ENCODE results near the gene FAM124B. TPM values are rescaled to one million over a fixed set of nuclear protein-coding genes. Genes with fewer than 3 reads are reported as not detected.

The FAM124B gene
- total RNA-seq, 3 donors from 2014 or later: 0.43 to 1.4 (median 0.55) TPM

GRCh38 chr2:224442071-224442967, 40.4 kb upstream of the FAM124B start:
- H3K4me1 ChIP-seq (ENCODE audit: low read depth): no peaks in the 10 kb centered on the region
- H3K4me3 ChIP-seq: no peak overlapping the region
- intact Hi-C loops (cut with DNase I, micrococcal nuclease): no loop called here
- TF ChIP-seq, protein P1, sequence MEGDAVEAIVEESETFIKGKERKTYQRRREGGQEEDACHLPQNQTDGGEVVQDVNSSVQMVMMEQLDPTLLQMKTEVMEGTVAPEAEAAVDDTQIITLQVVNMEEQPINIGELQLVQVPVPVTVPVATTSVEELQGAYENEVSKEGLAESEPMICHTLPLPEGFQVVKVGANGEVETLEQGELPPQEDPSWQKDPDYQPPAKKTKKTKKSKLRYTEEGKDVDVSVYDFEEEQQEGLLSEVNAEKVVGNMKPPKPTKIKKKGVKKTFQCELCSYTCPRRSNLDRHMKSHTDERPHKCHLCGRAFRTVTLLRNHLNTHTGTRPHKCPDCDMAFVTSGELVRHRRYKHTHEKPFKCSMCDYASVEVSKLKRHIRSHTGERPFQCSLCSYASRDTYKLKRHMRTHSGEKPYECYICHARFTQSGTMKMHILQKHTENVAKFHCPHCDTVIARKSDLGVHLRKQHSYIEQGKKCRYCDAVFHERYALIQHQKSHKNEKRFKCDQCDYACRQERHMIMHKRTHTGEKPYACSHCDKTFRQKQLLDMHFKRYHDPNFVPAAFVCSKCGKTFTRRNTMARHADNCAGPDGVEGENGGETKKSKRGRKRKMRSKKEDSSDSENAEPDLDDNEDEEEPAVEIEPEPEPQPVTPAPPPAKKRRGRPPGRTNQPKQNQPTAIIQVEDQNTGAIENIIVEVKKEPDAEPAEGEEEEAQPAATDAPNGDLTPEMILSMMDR (IDR thresholded peaks at IDR 0.05): no peak
- DNase-seq (peak in 2 of 3 donors; percentile 25 to 46), ATAC-seq (peak; percentile 82)
- H3K9me3 ChIP-seq: no peaks in the 10 kb centered on the region
- H3K36me3 ChIP-seq (ENCODE audit: low read depth): no peaks in the 10 kb centered on the region

GRCh38 chr2:224440988-224441387, 39.1 kb upstream of the FAM124B start:
- TF ChIP-seq, protein P1 (IDR thresholded peaks at IDR 0.05): no peak
- no peaks in the 10 kb centered on the region for H3K9me3 ChIP-seq
- no peak for DNase-seq
- H3K4me3 ChIP-seq: no peak overlapping the region
- no peak for ATAC-seq
- no peaks in the 10 kb centered on the region for H3K4me1 ChIP-seq (ENCODE audit: low read depth)
- H3K36me3 ChIP-seq (ENCODE audit: low read depth): no peaks in the 10 kb centered on the region
- intact Hi-C loops (cut with DNase I, micrococcal nuclease): no loop called here

- Histone ChIP-seq H3K9me3 (no peaks in the 10 kb centered on the region), H3K4me1 (ENCODE audit: low read depth) (no peaks in the 10 kb centered on the region), H3K4me3 (no peak overlapping the region), H3K36me3 (ENCODE audit: low read depth) (no peaks in the 10 kb centered on the region)
- ATAC-seq (no peak), DNase-seq (no peak)
- TF ChIP-seq, protein P1 (IDR thresholded peaks at IDR 0.05): no peak
- intact Hi-C loops (cut with DNase I, micrococcal nuclease): no loop called here
Observed at GRCh38 chr2:224438726-224439125, 36.8 kb upstream of the FAM124B start.

DNA sequence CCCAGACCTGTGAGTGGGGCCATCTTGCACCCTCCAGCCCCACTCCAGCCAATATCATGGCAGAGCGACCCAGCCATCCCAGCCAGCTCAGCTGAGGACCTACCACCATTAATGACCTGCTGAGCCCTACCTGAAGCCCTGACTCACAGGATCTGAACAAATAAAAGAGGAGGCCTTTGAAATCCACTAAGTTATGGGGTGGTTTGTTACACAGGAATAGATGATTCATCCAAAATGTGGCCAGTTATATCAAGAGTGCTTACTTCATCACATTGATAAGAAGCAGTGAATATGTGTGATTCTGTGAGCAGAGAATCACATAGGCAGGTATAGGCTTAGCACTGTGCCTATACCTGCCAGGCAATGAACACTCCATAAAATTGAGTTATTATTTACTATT, 34.7 kb upstream of the FAM124B start:
- Histone ChIP-seq H3K4me3 (no peak overlapping the region), H3K4me1 (ENCODE audit: low read depth) (no peaks in the 10 kb centered on the region), H3K36me3 (ENCODE audit: low read depth) (no peaks in the 10 kb centered on the region), H3K9me3 (no peaks in the 10 kb centered on the region)
- DNase-seq: no peak
- intact Hi-C loops (cut with DNase I, micrococcal nuclease): no loop called here
- no peak for ATAC-seq
- TF ChIP-seq, protein P1 (IDR thresholded peaks at IDR 0.05): no peak

GRCh38 chr2:224434618-224435017, 32.7 kb upstream of the FAM124B start:
- Histone ChIP-seq H3K4me3 (no peak overlapping the region), H3K4me1 (ENCODE audit: low read depth) (no peaks in the 10 kb centered on the region), H3K9me3 (no peaks in the 10 kb centered on the region), H3K36me3 (ENCODE audit: low read depth) (no peaks in the 10 kb centered on the region)
- no peak for ATAC-seq
- intact Hi-C loops (cut with DNase I, micrococcal nuclease): no loop called here
- DNase-seq: no peak
- TF ChIP-seq, protein P1 (IDR thresholded peaks at IDR 0.05): no peak
